Measurements from ENCODE around the gene ZC3H12D.

Gene ZC3H12D

DNA sequence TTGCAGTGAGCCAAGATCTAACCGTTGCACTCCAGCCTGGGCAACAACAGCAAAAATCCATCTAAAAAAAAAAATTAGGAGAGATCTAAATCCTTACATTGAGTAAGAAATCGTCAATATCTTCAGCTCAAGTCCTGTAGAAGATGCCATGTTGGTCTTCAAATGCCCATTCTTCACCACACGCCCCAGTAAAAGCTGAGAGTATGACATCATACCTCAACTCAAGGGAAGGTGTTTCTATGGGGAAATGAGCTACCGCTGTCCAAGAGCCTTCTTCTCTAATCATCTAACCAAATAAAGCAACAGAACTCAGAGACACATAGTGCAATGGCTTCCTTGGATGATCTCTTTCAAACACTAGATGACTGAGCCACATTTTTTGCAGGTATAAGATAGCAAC lies 2.5 kb upstream of the ZC3H12D start:
- CTCF ChIA-PET, result interaction anchor here (0.6 to 3.8 kb wide), 6 partner anchors 9 to 436 kb away, joined by 3 to 26 read pairs (median 4); no protein-coding TSS in a partner anchor
- TF ChIP-seq, protein P1, sequence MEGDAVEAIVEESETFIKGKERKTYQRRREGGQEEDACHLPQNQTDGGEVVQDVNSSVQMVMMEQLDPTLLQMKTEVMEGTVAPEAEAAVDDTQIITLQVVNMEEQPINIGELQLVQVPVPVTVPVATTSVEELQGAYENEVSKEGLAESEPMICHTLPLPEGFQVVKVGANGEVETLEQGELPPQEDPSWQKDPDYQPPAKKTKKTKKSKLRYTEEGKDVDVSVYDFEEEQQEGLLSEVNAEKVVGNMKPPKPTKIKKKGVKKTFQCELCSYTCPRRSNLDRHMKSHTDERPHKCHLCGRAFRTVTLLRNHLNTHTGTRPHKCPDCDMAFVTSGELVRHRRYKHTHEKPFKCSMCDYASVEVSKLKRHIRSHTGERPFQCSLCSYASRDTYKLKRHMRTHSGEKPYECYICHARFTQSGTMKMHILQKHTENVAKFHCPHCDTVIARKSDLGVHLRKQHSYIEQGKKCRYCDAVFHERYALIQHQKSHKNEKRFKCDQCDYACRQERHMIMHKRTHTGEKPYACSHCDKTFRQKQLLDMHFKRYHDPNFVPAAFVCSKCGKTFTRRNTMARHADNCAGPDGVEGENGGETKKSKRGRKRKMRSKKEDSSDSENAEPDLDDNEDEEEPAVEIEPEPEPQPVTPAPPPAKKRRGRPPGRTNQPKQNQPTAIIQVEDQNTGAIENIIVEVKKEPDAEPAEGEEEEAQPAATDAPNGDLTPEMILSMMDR (IDR thresholded peaks at IDR 0.05; ENCODE audit: control extremely low read depth, extremely low read depth, low read depth, missing control alignments), result no peak
- DNase-seq (ENCODE audit: extremely low spot score), result no peak
- POLR2A ChIA-PET, result no interaction called here

DNA sequence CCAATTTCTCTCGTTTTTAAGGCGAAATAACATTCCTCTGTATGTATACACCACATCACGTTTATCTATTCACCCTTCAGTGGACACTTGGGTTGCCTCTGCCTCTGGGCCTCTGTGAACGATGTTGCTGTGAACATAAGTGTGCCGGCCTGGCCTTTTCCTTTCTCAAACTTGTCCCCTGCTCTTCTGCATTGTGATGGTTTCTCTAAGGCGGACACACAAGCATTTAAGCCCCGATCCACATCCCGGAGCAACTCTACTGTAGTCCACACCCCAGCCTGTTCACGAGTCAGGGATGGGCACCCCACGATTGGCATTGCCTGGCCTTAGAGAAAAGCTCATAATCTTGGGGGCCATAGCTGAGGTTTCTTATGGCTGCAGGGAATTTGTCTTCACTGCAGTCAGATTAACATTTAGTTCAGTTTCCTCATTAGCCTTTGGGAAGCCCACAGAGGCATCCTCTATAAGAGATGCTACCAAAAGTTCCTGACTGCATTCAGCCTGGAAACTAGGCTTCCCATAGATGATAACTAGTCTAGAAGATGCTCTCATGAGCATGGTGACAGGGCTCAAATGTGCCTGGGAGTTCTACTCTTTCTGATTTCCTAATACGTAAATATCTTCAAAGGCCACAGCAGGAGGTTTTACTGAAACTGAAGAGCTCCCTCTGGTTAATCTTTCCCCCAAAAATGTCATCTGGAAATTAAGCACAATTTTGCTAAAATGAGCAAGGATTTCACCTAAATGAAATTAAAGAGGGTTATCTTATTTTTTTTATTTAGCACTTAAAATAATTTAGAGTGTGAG lies 762 bp downstream of the ZC3H12D start:
- TF ChIP-seq, protein P1 (IDR thresholded peaks at IDR 0.05; ENCODE audit: control extremely low read depth, extremely low read depth, low read depth, missing control alignments), result no peak
- ChIA-PET CTCF (interaction anchor here (1.0 to 3.8 kb wide), 8 partner anchors 9 to 399 kb away, joined by 3 to 26 read pairs (median 4); no protein-coding TSS in a partner anchor), POLR2A (interaction anchor here (0.9 kb wide), 1 partner anchor 11 kb away, joined by 4 read pairs; no protein-coding TSS in a partner anchor)
- DNase-seq (ENCODE audit: extremely low spot score), result no peak

DNA sequence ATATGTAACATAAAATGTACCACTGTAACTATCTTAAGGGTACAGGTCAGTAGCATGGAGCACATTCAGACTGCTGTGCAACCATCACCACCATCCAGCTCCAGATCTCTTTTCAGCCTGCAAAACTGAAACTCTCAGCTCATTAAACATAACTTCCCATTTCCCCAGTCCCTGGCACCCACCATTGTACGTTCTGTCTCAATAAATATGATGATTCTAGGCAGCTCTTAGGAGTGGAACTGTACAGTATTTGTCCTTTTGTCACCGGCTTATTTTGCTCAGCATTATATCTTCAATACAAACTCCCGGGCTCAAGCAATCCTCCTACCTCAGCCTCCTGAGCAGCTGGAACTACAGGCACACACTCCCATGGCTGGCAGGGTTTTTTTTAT lies 1.5 kb downstream of the ZC3H12D start:
- TF ChIP-seq, protein P1 (IDR thresholded peaks at IDR 0.05; ENCODE audit: control extremely low read depth, extremely low read depth, low read depth, missing control alignments), result no peak
- no peak for DNase-seq (ENCODE audit: extremely low spot score)
- CTCF ChIA-PET, result interaction anchor here (0.6 to 3.8 kb wide), 8 partner anchors 9 to 348 kb away, joined by 3 to 26 read pairs (median 4); no protein-coding TSS in a partner anchor
- POLR2A ChIA-PET, result no interaction called here

DNA sequence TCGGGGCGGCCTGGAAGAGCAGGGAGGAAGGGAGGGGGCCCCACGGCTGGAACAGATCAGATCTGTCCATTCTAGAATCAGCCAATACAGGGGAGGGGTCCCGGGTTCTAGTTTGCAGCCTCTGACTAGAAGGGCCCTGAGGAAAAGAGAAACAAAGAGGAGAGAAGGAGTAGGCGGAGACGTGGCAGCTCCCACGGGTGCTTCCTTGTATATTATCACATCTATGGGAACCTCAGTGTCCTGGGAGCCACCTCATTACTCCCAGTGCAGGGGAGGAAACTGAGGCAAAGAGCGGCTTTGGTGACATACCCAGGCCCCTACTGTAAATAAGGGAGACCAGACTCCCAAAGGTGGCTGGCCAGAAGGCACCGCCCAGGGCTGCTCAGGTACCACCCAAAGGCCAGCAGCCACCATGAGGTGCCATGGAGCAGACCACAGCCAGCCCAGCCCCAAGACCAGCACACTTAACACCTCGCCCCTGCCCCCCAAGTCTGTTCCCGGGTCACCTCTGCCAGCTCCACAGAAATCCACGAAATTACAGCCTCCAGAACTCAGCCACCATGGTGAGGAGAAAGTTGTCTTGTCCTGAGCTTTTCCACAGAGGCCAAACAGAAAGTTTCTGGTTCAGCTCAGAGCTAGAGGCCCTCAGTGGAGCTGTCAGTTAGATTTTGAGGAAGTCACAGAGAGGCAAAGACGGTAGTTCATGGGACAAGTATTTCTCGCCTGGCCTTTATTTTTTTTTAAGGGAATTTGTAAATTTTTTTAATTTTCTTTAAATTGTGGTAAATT lies 2.1 kb downstream of the ZC3H12D start:
- ChIA-PET CTCF (interaction anchor here (0.6 to 1.6 kb wide), 4 partner anchors 8 to 347 kb away, joined by 3 to 5 read pairs (median 4); no protein-coding TSS in a partner anchor), POLR2A (no interaction called here)
- DNase-seq (ENCODE audit: extremely low spot score), result no peak
- TF ChIP-seq, protein P1 (IDR thresholded peaks at IDR 0.05; ENCODE audit: control extremely low read depth, extremely low read depth, low read depth, missing control alignments), result no peak

DNA sequence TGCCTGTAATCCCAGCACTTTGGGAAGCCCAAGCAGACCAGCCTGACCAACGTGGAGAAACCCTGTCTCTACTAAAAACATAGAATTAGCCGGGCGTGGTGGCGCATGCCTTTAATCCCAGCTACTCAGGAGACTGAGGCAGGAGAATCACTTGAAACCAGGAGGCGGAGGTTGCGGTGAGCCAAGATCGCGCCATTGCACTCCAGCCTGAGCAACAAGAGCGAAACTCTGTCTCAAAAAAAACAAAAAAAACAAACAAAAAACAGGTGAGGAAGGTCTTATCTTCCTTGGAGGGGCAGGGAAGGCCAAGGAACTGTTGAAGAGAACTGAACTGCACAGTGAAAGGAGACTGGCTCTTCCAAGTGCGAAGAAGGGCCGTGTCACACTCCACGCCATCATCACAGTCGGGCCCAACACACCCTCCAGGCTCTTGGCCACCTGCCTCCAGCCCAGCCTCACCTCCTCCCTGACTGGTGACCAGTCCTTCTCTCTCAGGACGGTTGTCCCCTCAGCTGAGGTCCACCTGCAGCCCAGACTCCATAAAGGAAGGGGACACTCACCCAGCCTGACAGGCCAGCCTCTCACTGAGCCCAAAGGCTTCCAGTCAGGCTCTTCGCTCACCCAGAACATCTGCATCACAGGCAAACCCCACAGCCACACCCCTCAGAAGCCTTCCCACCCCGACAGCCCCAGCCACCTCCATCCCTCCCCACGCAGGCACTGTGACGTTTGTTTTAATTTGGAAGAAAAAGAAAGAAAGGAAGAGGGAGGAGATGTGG lies 4.1 kb downstream of the ZC3H12D start:
- ChIA-PET CTCF (interaction anchor here (1.9 kb wide), 1 partner anchor 49 kb away, joined by 7 read pairs; no protein-coding TSS in a partner anchor), POLR2A (no interaction called here)
- no peak for DNase-seq (ENCODE audit: extremely low spot score)
- TF ChIP-seq, protein P1 (IDR thresholded peaks at IDR 0.05; ENCODE audit: control extremely low read depth, extremely low read depth, low read depth, missing control alignments), result no peak
